Left kidney (tissue), 2 donors: Measurements from ENCODE around the gene SMURF1. TPM values are rescaled to one million over a fixed set of nuclear protein-coding genes. Genes with fewer than 3 reads are reported as not detected.
"Not testable (repeated sequence)": the region's sequence is repeated elsewhere in the genome, so short reads cannot be mapped to it uniquely, and the experiment has no call there.

Experiments
- DNase-seq: peaks from one replicate; pipeline ENCODE4 v3.0.0-alpha.2; 2013
- polyA plus RNA-seq: library from polyadenylated mRNA; unstranded; fragments of 120-200 nt; gene quantifications from one replicate; pipeline ENCODE4 v1.2.1, GENCODE V29; 2013; ENCODE audit not compliant: insufficient read length

The SMURF1 gene
- polyA plus RNA-seq, 1 donor, result 18.8 TPM

- no peak for DNase-seq
These were observed 96.3 kb downstream of the SMURF1 start for GRCh38 chr7:99047526-99048077.

- DNase-seq, result no peak
These were observed 97.2 kb downstream of the SMURF1 start for GRCh38 chr7:99046722-99047121.

DNA sequence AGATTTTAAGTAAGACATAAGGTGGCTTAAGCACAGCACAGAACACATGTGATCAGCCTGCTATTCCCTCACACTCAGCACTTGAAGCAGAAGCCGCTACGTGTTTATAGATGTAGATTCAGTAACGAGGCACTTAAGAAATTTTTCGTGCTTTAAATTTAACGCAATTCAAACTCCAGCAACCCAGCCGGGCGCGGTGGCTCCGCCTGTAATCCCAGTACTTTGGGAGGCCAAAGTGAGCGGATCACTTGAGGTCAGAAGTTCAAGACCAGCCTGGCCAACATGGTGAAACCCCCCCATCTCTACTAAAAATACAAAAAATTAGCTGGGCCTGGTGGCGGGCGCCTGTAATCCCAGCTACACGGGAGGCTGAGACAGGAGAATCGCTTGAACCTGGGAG, 97.6 kb downstream of the SMURF1 start:
- not testable (repeated sequence) for DNase-seq

DNA sequence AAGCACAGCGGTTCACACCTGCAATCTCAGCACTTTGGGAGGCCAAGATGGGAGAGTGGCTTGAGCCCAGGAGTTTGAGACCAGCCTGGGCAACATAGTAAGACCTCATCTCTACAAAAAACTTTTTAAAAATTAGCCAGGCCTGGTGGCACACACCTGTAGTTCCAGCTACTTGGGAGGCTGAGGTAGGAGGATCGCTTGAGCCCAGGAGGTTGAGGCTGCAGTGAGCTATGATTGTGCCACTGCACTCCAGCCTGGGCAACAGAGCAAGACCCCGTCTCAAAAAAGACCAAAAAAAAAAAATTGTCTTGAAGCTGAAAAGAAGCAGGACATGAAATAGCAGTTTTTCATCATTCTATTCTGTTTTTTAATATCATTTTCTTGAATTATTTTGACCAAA, 99.0 kb downstream of the SMURF1 start:
- DNase-seq, result not testable (repeated sequence)

DNA sequence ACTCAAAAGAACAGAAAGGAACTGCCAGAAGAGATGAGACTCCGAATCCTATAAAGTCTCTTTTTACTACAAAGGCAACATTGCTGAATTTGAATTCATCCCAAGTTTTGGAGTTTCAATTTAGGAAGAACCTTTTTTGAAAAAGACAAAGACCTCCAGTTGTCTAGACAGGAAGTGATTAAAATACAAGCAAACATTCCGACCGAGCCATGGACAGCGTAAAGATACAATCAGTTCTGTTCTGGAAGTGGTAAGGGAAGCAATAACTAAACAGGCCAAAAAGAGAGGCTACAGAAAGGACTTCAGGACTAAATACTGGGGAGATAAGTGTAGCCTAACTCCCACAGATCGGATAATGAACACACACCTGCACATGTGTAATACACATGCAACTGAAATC, 101.0 kb downstream of the SMURF1 start:
- no peak for DNase-seq

GRCh38 chr7:99041526-99041925, 102.4 kb downstream of the SMURF1 start:
- no peak for DNase-seq

DNA sequence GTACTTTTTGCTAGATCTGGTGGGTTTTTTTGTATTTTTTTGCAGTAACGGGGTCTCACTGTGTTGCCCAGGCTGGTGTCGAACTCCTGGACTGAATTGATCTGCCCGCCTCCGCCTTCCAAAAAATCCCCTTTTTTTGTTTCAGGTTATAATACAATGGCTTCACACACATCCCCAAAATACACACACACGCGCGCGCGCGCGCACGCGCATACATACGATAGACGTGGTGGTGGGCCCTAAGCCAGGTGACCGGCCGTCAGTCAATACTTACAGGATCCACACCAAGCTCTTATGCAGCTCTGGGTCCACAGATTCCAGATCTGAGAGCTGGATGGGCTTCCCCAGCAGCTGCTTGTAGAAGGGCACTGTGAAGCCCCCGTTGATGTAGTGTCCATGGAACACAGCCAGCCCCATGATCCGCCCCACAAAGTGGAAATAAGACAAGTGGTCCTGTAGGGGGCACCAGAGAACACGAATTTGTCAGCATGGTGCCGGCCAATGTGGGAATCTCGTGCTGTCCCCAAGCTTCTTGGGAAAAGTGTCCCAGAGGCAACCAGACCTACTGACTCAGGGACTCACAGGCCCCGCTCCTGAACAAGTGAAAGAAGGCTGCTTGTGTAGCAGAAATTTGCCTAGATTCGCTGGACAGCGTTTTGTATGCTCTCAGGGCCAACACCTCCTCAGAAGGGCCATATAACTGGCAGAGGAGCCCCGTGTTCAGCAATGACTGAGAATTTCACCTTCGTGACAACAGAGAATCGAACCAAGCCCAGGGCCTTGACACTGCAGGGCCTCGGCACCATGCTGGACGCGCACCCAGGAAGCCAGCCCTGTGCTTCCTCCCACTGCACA, 103.6 kb downstream of the SMURF1 start:
- peak; percentile 91 for DNase-seq

- no peak for DNase-seq
These were observed 104.5 kb downstream of the SMURF1 start for GRCh38 chr7:99039384-99039891.

GRCh38 chr7:99038086-99038855, 105.6 kb downstream of the SMURF1 start:
- no peak for DNase-seq

GRCh38 chr7:99037327-99037940, 106.5 kb downstream of the SMURF1 start:
- DNase-seq, result no peak

DNA sequence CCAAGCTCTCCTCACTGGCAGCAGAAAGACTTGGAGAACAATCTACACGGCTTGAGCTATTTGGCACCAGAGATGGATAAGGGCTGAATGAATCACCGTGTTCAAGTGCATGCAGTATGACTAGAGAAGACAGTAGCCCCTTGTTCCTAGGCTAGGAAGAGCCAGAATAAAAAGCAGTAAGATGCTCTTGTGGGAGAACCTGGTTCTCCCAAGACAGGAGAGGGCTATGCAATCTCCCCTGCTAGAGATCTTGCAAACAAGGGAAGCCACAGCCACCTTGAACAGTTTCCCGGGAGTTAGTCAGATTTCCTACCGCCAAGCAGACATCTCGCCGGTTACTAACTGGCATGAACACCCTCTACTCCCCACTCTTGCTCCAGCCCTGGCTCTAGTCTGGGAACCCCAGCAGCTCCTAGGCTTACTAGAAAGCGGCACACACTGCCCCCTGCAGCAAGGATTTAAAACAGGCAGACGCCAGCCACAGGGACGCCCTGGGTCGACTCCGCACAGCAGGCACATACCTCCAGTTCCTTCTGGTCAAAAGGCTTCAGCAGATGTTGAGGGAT, 107.3 kb downstream of the SMURF1 start:
- no peak for DNase-seq

DNA sequence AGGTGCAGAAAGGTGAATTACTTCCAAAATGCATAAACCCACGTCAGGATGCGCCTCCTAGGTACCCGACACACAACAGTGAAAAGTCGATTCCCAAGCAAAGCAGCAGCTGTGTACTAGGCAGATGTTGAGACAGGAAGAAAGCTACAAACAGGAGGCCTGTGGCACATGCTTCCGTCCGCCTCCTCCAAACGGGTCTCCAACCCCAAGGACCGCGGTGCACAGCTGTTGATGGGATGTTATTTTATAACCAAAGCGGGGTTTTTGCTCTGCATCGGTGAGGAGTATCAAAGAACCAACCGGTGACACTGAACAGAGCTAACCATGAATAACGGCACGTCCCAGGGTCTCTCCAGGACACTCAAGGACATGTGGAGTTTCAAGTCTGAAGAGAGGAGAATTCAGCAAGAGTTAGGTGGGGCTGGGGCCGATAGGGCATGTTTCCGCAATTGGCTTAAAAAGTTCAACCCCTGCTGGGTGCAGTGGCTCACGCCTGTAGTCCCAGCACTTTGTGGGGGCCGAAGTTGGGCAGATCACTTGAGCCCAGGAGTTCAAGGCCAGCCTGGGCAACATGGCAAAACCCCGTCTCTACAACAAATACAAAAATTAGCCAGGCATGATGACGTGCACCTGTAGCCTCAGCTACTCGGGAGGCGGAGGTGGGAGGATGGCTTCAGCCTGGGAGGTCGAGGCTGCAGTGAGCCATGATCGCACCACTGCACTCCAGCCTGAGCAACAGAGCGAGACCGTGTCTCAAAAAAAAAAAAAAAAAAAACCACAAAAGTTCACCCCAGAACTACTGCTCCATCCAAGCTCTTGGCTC, 108.0 kb downstream of the SMURF1 start:
- no peak for DNase-seq

DNA sequence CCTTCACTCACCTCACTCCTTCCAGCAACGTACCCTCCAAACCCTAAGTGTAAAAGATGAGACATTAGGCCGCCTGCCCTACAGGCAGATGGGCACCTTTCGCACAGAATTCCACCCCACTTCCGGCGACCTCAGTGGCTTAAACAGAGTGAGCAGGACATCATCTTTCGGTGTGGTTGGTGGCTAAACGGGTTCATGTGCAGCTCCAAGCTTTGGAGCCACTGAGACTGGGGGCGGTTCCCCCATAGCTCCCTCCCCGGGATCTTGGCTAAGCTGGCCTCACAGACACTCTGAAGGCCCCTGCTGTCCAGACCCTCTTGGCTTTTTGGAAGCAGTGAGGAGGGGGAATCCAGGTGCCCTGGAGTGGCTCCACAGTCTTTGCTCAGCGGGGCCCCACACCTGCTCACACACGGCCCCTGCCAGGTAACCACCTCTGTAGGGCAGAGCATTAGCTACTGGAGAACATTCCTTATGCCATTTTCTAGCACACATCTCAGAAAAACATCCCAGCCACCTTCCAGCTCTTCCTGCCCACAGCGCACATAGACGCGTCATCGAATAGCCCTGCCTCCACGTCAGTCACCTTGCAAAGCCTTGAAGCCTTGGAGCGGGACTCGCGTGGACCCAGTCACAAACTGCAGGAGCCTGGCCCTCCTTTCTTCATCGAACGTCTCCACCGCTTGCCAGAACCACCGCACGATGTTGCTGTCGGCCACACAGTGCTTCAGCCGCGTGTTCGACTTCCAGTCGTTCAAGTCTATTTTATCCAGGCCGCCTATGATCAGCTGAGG, 108.8 kb downstream of the SMURF1 start:
- DNase-seq, result no peak

DNA sequence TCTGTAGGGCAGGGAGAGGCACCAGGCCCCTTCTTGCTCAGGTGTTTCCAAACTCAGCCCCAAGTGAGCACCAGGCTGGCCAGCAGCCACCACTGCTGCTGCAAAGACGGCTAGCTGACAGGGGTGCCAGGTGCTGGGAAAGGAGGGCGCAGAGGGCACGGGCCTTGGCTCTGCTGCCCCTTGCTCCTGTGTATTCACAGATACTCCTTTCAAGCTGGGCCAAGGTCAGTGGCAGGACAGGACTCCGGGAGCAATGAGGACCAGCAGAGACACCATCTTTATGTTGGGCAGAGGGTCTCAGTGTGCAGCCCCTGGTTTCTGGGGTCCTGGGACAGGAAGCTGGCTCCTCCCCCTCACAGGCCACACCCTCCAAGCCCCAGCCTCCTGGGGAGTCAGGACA, 110.1 kb downstream of the SMURF1 start:
- DNase-seq, result no peak

DNA sequence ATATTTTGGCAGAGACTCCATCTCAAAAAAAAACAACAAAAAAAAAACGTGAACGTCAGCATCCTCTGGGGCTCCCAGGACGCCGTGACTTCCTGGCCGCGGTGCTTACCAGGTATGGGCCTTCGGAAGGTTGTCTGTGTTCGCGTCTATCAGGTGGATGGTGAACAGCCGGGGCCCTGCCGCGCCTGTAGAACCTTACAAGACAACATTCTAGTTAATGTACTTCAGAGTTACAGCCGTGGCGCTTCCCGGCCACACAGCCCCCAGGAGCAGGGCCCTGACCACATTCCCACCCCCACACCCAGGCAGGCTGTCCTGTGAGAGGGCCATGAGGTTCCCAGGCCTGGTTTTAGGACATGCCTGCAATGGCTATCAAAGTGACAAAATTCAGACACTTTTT, 111.0 kb downstream of the SMURF1 start:
- no peak for DNase-seq

GRCh38 chr7:99031496-99031895, 112.4 kb downstream of the SMURF1 start:
- DNase-seq, result no peak

DNA sequence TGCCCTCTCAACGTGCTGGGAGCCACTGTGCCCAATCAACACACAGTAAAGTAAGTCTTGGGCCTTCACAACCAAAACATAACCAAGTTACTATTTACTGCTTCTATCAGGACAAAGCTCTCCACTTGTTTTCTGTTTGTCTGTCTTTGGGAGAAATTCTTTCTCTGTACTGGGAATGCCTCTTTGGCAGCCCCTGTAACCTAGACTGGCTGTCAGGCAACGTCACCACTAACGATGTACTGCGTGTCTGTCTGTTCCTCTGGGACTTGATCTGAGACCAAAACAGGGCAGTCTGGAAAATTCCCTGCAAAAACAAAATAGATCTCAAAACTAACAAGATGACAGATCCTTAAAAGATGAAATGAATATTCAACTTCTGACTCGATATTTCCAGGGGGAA, 113.0 kb downstream of the SMURF1 start:
- no peak for DNase-seq

GRCh38 chr7:99030457-99030856, 113.5 kb downstream of the SMURF1 start:
- no peak for DNase-seq

GRCh38 chr7:99029466-99030435, 114.2 kb downstream of the SMURF1 start:
- no peak for DNase-seq
